SJSA1 (cell line): ENCODE results near the gene ARHGAP42. TPM values are rescaled to one million over a fixed set of nuclear protein-coding genes. Genes with fewer than 3 reads are reported as not detected.
A peak's percentile ranks its signal among the peaks of the same experiment; 100 is the strongest.

Experiments used
- DNase-seq, 2 experiments: peaks; one replicate each; pipeline ENCODE4 v3.0.0-alpha.2; 2015 to 2020; ENCODE audit warnings: low spot score in 2 of 2, low read depth in 1 of 2
- H3K27ac ChIP-seq: fragments of 250-450 bp; sonication (Bioruptor Pico); 2 replicates; pipeline ENCODE4 v1.5.1; 2020; ENCODE audit warnings: mild to moderate bottlenecking, moderate library complexity
- H3K27me3 ChIP-seq: fragments of 250-450 bp; sonication (Bioruptor Pico); replicated peaks from 2 replicates; pipeline ENCODE4 v1.5.1; 2020; ENCODE audit warnings: mild to moderate bottlenecking, moderate library complexity
- H3K36me3 ChIP-seq: fragments of 250-450 bp; sonication (Bioruptor Pico); 2 replicates; pipeline ENCODE4 v1.5.1; 2020; ENCODE audit warnings: mild to moderate bottlenecking
- H3K4me1 ChIP-seq: fragments of 250-450 bp; sonication (Bioruptor Pico); replicated peaks from 2 replicates; pipeline ENCODE4 v1.6.1; 2021; ENCODE audit warnings: mild to moderate bottlenecking
- H3K4me3 ChIP-seq: fragments of 250-450 bp; sonication (Bioruptor Pico); 2 replicates; pipeline ENCODE4 v1.5.1; 2020; ENCODE audit warnings: mild to moderate bottlenecking
- H3K9me3 ChIP-seq: fragments of 250-450 bp; sonication (Bioruptor Pico); replicated peaks from 2 replicates; pipeline ENCODE4 v1.5.1; 2020; ENCODE audit warnings: mild to moderate bottlenecking
- total RNA-seq: library from RNA; depleted of rRNA; stranded (reverse); fragments of >200 nt; shearing (Covaris generic); gene quantifications from 2 replicates; pipeline ENCODE4 v1.2.3, GENCODE V29; 2014

Gene ARHGAP42
- total RNA-seq, 1 experiment from 2014 or later = 17.2 TPM

DNA sequence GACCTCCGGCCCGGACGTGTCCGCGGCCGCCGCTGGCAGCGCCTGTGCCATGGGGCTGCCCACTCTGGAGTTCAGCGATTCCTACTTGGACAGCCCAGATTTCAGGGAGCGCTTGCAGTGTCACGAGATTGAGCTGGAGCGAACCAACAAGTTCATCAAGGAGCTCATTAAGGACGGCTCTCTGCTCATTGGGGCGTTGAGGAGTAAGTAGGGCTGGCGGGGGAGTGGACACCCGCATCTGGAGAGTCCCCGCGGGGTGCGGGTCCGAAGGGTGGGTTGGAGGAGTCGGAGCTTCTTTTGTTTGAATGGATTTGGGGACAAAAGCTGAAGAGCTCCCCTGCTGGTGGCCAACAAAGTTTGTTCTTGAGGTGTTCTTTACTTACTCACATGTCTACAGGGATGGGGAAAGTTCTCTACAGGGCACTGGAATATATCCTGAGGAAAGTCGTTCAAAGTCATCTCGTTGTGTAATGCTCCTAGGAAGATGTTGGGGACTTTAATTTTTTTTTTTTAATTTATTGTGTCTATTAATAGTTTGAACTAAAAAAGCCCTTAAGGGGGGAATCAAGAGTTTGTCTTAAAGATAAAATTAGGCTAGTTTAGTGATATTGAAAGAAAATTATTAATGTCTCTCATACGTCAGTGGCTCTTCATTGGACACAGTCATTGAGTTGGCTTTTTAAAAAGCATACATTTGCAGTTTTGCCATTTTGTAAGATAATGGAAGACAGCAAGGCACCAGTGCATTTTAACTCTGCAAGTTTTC, 725 bp downstream of the ARHGAP42 start:
- DNase-seq = peak; percentile 47 to 65

DNA sequence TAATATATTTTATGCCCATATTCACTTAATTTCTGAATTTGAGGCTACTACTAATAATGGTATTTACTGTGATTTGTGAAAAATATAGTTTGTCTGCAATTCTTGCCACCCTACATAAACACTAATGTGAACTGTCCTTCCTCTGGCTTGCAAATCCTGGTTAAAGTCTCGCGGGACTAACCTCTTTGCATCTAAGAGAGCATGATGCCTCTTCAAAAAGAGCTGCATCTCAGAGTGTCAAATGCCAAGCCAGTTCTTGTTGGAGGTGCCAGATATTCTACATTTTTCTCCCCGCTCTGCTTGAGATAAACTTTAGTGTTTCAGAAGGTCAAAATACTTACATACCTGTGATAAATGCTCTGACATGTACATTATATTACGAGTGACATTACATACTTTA, 2.1 kb downstream of the ARHGAP42 start:
- H3K4me3 ChIP-seq = no peak overlapping the region

More for the DNA sequence above, 725 bp downstream of the ARHGAP42 start:
- Histone ChIP-seq H3K4me3 (peak overlapping the region; percentile 89), H3K36me3 (peaks cover 6% of the 10 kb centered on the region; the same call in 1 of the 2 replicates), H3K4me1 (peaks cover 19% of the 10 kb centered on the region), H3K27ac (peak overlapping the region; percentile 62), H3K9me3 (no peaks in the 10 kb centered on the region), H3K27me3 (no peaks in the 10 kb centered on the region)

DNA sequence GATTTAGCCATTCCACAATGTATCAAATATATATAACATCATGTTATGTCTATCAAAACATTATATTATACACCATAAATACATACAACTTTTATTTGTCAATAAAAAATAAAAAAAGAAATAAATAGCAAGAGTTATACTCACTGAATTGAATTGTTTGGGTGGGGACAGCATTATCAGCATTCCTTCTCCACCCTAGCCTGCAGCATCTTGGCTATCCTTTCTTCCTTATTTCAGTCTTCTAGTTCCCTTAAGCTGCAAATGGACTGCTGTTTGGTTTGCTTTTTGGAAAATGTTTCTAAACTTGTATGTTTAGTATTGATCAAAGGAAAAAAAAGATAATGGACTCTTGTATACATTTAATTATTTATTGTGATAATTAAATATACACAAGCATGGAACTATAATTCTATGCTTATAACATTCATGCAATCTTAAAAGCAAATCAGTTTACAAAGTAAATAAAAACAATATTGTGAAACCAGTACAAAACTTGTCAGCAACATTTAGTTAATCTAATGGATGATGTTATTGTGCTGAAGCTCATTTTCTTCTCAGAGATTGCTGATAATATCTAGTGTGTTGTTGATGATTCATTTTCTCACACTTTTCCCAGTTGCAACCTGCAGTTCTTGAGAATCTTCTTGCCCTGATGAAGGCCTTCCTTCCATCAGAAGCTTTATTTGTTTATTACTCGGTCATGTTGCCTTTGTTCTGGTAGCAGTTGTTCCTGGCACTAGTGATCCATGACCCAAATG, 5.0 kb downstream of the ARHGAP42 start:
- Histone ChIP-seq H3K27ac (no peak overlapping the region), H3K36me3 (peaks cover 6% of the 10 kb centered on the region; the same call in 1 of the 2 replicates), H3K4me1 (no peaks in the 10 kb centered on the region)

More for the DNA sequence above, 2.1 kb downstream of the ARHGAP42 start:
- Histone ChIP-seq H3K27ac (no peak overlapping the region), H3K27me3 (no peaks in the 10 kb centered on the region), H3K36me3 (peaks cover 6% of the 10 kb centered on the region; the same call in 1 of the 2 replicates), H3K9me3 (no peaks in the 10 kb centered on the region), H3K4me1 (peaks cover 14% of the 10 kb centered on the region)
- no peak for DNase-seq

DNA sequence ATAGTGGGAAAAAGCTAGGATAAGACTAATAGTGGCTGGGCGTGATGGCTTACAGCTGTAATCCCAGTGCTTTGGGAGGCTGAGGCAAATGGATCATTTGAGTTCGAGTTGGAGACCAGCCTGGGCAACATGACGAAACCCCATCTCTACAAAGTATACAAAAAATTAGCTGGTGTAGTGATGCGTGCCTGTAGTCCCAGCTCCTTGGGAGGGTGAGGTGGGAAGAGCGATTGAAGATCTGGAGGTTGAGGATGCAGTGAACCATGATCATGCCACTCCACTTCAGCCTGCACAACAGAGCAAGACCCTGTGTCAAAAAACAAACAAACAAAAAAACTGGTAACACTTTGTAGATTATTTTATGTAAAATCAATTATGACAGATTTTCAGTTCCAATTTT, 8.8 kb downstream of the ARHGAP42 start:
- no peaks in the 10 kb centered on the region for H3K9me3 ChIP-seq
- H3K36me3 ChIP-seq = peaks cover 6% of the 10 kb centered on the region; the same call in 1 of the 2 replicates
- H3K4me3 ChIP-seq = no peak overlapping the region
- DNase-seq = no peak
- no peaks in the 10 kb centered on the region for H3K27me3 ChIP-seq
- no peak overlapping the region for H3K27ac ChIP-seq
- peaks cover 11% of the 10 kb centered on the region for H3K4me1 ChIP-seq

More for the DNA sequence above, 5.0 kb downstream of the ARHGAP42 start:
- H3K4me3 ChIP-seq = no peak overlapping the region
- no peaks in the 10 kb centered on the region for H3K27me3 ChIP-seq
- no peak for DNase-seq
- no peaks in the 10 kb centered on the region for H3K9me3 ChIP-seq

DNA sequence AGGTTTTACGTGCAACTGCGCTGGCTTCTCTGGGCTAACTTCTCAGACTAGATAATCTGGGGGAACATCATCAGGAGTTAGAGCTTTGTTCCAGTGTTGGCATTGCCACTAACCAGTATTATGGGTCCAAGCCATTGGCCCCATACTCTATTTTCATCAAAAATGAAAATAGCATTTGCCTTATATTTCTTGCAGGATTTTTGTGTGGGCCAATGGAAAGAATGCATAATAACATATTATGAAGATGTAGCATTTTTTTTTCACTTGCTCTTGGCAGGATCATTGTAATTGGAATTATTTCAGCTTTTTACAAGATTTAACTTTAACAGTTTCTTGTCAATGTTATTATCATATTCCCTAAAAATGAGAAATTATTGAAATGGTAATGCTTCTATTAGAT, 16.1 kb downstream of the ARHGAP42 start:
- no peak overlapping the region for H3K4me3 ChIP-seq
- H3K36me3 ChIP-seq = peaks cover 6% of the 10 kb centered on the region; the same call in 1 of the 2 replicates
- no peaks in the 10 kb centered on the region for H3K27me3 ChIP-seq
- H3K4me1 ChIP-seq = peaks cover 11% of the 10 kb centered on the region
- H3K27ac ChIP-seq = no peak overlapping the region
- H3K9me3 ChIP-seq = no peaks in the 10 kb centered on the region
- DNase-seq = no peak

GRCh38 chr11:100703801-100704575, 16.9 kb downstream of the ARHGAP42 start:
- no peak for DNase-seq
- peaks cover 6% of the 10 kb centered on the region; the same call in 1 of the 2 replicates for H3K36me3 ChIP-seq
- no peak overlapping the region for H3K4me3 ChIP-seq
- H3K27me3 ChIP-seq = no peaks in the 10 kb centered on the region
- no peak overlapping the region for H3K27ac ChIP-seq
- no peaks in the 10 kb centered on the region for H3K9me3 ChIP-seq
- peaks cover 11% of the 10 kb centered on the region for H3K4me1 ChIP-seq

GRCh38 chr11:100705447-100705846, 18.4 kb downstream of the ARHGAP42 start:
- Histone ChIP-seq H3K27me3 (no peaks in the 10 kb centered on the region), H3K27ac (no peak overlapping the region), H3K9me3 (no peaks in the 10 kb centered on the region), H3K36me3 (peaks cover 3% of the 10 kb centered on the region; the same call in 1 of the 2 replicates), H3K4me3 (no peak overlapping the region), H3K4me1 (peaks cover under 1% of the 10 kb centered on the region)
- DNase-seq = no peak

GRCh38 chr11:100706179-100706578, 19.1 kb downstream of the ARHGAP42 start:
- Histone ChIP-seq H3K27ac (no peak overlapping the region), H3K36me3 (no peaks in the 10 kb centered on the region), H3K9me3 (no peaks in the 10 kb centered on the region), H3K4me3 (no peak overlapping the region), H3K27me3 (no peaks in the 10 kb centered on the region), H3K4me1 (no peaks in the 10 kb centered on the region; the same call in 1 of the 2 replicates)
- DNase-seq = no peak

DNA sequence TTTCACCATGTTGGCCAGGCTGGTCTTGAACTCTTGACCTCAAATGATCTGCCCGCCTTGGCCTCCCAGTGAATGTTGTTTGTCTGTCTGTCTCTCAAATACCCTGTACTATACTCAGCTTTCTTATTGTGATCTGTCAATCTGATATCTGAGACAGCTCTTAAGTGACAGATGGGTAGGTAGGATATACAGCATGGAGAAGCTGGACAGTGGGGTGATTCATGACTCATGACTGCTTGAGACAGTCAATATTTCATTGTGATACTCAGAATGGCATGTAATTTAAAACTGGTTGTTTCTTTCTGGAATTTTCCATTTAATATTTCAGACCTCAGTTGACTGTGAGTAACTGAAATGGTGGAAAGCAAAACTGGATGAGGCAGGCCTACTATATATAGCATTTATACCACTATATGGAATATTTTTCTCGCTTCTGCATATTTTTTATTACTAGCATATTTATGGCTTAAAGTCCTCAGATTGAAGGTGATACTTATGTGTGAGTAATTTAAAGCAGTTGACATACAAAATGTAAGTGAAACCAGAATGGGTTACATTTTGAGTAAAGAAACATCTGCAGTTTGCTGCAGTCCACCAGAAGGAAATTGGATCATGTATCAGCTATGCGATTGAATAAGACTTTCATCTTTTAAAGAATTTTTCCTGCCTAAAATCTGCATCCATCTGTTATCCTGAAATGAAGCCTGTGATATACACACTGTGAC, 22.3 kb downstream of the ARHGAP42 start:
- Histone ChIP-seq H3K27me3 (no peaks in the 10 kb centered on the region), H3K36me3 (no peaks in the 10 kb centered on the region), H3K9me3 (no peaks in the 10 kb centered on the region), H3K27ac (no peak overlapping the region), H3K4me1 (no peaks in the 10 kb centered on the region; the same call in 1 of the 2 replicates), H3K4me3 (no peak overlapping the region)
- DNase-seq = no peak

DNA sequence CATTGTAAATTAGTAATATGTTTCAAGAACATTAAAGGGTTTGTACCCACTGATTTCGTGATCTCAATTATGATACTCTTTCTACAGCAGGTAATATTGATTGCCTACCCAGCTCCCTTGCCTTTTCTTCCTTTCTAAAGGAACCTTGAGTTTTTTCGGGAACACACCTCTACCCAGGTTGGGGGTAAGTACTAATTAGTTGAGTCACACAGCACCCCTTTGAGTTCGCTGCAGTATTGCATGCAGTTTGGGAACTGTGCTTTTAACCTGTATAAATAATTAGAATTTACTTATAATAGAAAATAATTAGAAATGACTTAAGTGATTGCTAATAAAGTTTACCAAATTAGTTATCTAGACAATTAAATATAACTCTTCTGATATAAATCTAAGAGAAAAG, 24.9 kb downstream of the ARHGAP42 start:
- DNase-seq = no peak
- H3K27ac ChIP-seq = no peak overlapping the region
- H3K4me3 ChIP-seq = no peak overlapping the region
- H3K27me3 ChIP-seq = no peaks in the 10 kb centered on the region
- H3K4me1 ChIP-seq = no peaks in the 10 kb centered on the region; the same call in 1 of the 2 replicates
- no peaks in the 10 kb centered on the region for H3K36me3 ChIP-seq
- H3K9me3 ChIP-seq = no peaks in the 10 kb centered on the region

GRCh38 chr11:100712583-100712982, 25.5 kb downstream of the ARHGAP42 start:
- no peaks in the 10 kb centered on the region for H3K9me3 ChIP-seq
- no peaks in the 10 kb centered on the region for H3K27me3 ChIP-seq
- no peaks in the 10 kb centered on the region; the same call in 1 of the 2 replicates for H3K4me1 ChIP-seq
- H3K4me3 ChIP-seq = no peak overlapping the region
- DNase-seq = no peak
- H3K27ac ChIP-seq = no peak overlapping the region
- no peaks in the 10 kb centered on the region for H3K36me3 ChIP-seq

DNA sequence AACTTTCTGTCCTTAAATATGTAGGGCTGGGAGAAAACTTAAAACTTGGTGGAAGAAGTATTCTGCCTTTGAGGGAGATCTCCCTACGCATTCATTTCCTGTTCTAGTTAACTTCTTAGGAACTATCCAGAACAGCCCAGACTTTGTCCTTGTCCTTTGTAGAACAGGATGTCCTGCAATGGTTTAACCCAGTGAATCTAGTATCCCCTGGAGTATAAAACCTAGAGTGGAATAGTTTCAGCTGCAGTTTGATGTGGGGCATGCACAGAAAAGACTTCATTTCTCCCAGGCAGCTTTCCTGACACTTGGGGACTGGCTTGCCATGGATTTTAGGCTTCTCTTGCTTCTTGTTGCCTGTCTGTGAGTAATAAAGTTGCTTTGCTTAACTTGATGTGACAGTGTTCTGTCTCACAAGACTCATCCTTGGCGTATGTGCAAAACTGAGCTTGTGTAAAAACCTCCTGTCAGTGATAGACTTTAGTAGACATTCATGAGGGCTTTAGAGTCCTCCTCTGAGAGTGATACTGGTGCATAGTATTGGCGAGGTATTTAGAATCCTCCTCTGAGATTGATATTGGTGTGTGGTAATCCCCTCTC, 28.2 kb downstream of the ARHGAP42 start:
- Histone ChIP-seq H3K9me3 (no peaks in the 10 kb centered on the region), H3K27ac (no peak overlapping the region), H3K4me1 (peaks cover 12% of the 10 kb centered on the region), H3K27me3 (no peaks in the 10 kb centered on the region), H3K36me3 (no peaks in the 10 kb centered on the region), H3K4me3 (no peak overlapping the region)
- no peak for DNase-seq

DNA sequence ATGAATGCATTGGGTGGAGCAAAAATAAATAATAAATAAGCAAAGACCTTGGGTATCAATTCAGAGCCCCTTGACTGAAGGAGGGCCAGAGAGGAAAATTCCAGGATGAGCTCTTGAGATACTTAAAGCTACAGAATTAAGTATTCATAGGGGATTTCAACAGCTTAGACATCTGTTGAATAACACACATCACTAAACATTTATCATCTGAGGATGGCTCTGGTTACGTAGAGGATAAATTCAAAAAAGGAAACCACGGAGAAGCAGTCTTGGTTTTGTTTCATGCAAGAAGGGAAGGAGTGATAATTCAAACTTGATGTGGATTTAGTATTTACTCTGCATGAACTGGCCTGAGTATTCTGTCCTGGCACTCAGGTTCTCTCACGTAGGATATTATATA, 29.8 kb downstream of the ARHGAP42 start:
- H3K4me3 ChIP-seq = no peak overlapping the region
- no peak overlapping the region for H3K27ac ChIP-seq
- no peaks in the 10 kb centered on the region for H3K9me3 ChIP-seq
- peaks cover 12% of the 10 kb centered on the region for H3K4me1 ChIP-seq
- DNase-seq = no peak
- H3K27me3 ChIP-seq = no peaks in the 10 kb centered on the region
- no peaks in the 10 kb centered on the region for H3K36me3 ChIP-seq
